ENCODE measurements around the gene KLHL41.

- TF ChIP-seq CTCF (IDR thresholded peaks at IDR 0.05; ENCODE audit: insufficient read depth, low read length) (no peak), POLR2AphosphoS5 (IDR thresholded peaks at IDR 0.05; ENCODE audit: low read depth) (peak; percentile 43; the same call in 1 of the 2 replicates)
Measured at GRCh38 chr2:169573160-169573973, 63.9 kb downstream of the KLHL41 start, which contains the start of gene FASTKD1.
